Karpas-422 (cell line): ENCODE data around the gene MATN1. TPM values are rescaled to one million over a fixed set of nuclear protein-coding genes. Genes with fewer than 3 reads are reported as not detected.
"Not testable (repeated sequence)": the region's sequence is repeated elsewhere in the genome, so short reads cannot be mapped to it uniquely, and the experiment has no call there.

Source experiments
- DNase-seq: peaks from one replicate; pipeline ENCODE4 v3.0.0-alpha.2; 2015
- H2AFZ ChIP-seq: fragments of 200-600 bp; sonication (generic); 2 replicates; pipeline ENCODE4 v1.6.1; 2014; ENCODE audit warnings: antibody characterized with exemption, low read length, mixed read lengths
- H3K27ac ChIP-seq: fragments of 200-600 bp; sonication (generic); 2 replicates; pipeline ENCODE4 v1.5.1; 2014; ENCODE audit warnings: mild to moderate bottlenecking, low read length, moderate library complexity
- H3K27me3 ChIP-seq: fragments of 200-600 bp; sonication (generic); 2 replicates; pipeline ENCODE4 v1.6.1; 2014; ENCODE audit warnings: low read length, mixed read lengths
- H3K36me3 ChIP-seq: fragments of 200-600 bp; sonication (generic); 2 replicates; pipeline ENCODE4 v1.6.1; 2014; ENCODE audit warnings: low read length, mixed read lengths; ENCODE audit not compliant: insufficient read depth
- H3K4me1 ChIP-seq: fragments of 200-600 bp; sonication (generic); 2 replicates; pipeline ENCODE4 v1.6.1; 2014; ENCODE audit warnings: mild to moderate bottlenecking, low read length, mixed read lengths
- H3K4me2 ChIP-seq: fragments of 200-600 bp; sonication (generic); 2 replicates; pipeline ENCODE4 v1.6.1; 2014; ENCODE audit warnings: low read length, low read depth, mild to moderate bottlenecking; ENCODE audit not compliant: poor library complexity, severe bottlenecking
- H3K4me3 ChIP-seq: fragments of 200-600 bp; sonication (generic); 2 replicates; pipeline ENCODE4 v1.5.1; 2014; ENCODE audit warnings: mild to moderate bottlenecking, antibody characterized with exemption, low read length, mixed read lengths
- H3K79me2 ChIP-seq: fragments of 200-600 bp; sonication (generic); 2 replicates; pipeline ENCODE4 v1.6.1; 2014; ENCODE audit warnings: mild to moderate bottlenecking, low read length, mixed read lengths
- H3K9ac ChIP-seq: fragments of 200-600 bp; sonication (generic); 2 replicates; pipeline ENCODE4 v1.6.0; 2014; ENCODE audit warnings: low read length
- H3K9me2 ChIP-seq: fragments of 200-600 bp; sonication (generic), shearing (Covaris generic); replicated peaks from 2 replicates; pipeline ENCODE4 v1.6.0; 2014; ENCODE audit warnings: mild to moderate bottlenecking, low read length, moderate library complexity; ENCODE audit not compliant: insufficient read depth
- H3K9me3 ChIP-seq: fragments of 300-700, 200-600 bp; sonication (generic); 2 replicates; pipeline ENCODE4 v1.6.1; 2014; ENCODE audit warnings: low read length, mixed read lengths
- H4K20me1 ChIP-seq: fragments of 200-600 bp; sonication (generic); 2 replicates; pipeline ENCODE4 v1.6.1; 2014; ENCODE audit warnings: mild to moderate bottlenecking, antibody characterized with exemption, low read length, low read depth; ENCODE audit not compliant: insufficient read depth
- total RNA-seq: library from RNA; depleted of rRNA; stranded (reverse); fragments of >200 nt; shearing (Covaris generic); gene quantifications from 2 replicates; pipeline ENCODE4 v1.2.3, GENCODE V29; 2014; ENCODE audit warnings: low replicate concordance; rRNA removed

Gene MATN1
- 0.19 and 1.2 TPM in 2 replicates for total RNA-seq

- no peak within 1 kb of the TSS for H3K9ac ChIP-seq
- H2AFZ ChIP-seq: no peak within 1 kb of the TSS
- peaks cover 11% of the 10 kb centered on the region; the same call in 1 of the 2 replicates for H4K20me1 ChIP-seq
- no peak within 1 kb of the TSS for H3K4me3 ChIP-seq
- no peak within 1 kb of the TSS for H3K4me2 ChIP-seq
- H3K9me2 ChIP-seq: no peaks in the 10 kb centered on the region
- no peaks in the 10 kb centered on the region for H3K36me3 ChIP-seq
- no peak within 1 kb of the TSS for H3K27ac ChIP-seq
- DNase-seq: no peak
- H3K9me3 ChIP-seq: no peaks in the 10 kb centered on the region
- peaks cover 22% of the 10 kb centered on the region for H3K4me1 ChIP-seq
- H3K79me2 ChIP-seq: no peaks in the 10 kb centered on the region
- no peaks in the 10 kb centered on the region for H3K27me3 ChIP-seq
Observed at GRCh38 chr1:30723331-30723755, at the start of gene MATN1. MATN1 (minus strand) TSS chr1:30723585; CDS start chr1:30723551, 34 bp downstream.

GRCh38 chr1:30771005-30771404 lies 47.6 kb upstream of the MATN1 start:
- no peak for DNase-seq
- Histone ChIP-seq H3K4me1 (no peaks in the 10 kb centered on the region), H3K36me3 (no peaks in the 10 kb centered on the region), H3K9ac (no peak overlapping the region), H2AFZ (no peak overlapping the region), H3K27ac (no peak overlapping the region), H4K20me1 (no peaks in the 10 kb centered on the region), H3K9me2 (no peaks in the 10 kb centered on the region), H3K9me3 (no peaks in the 10 kb centered on the region), H3K4me3 (no peak overlapping the region), H3K4me2 (no peak overlapping the region), H3K27me3 (no peaks in the 10 kb centered on the region), H3K79me2 (no peaks in the 10 kb centered on the region)

- Histone ChIP-seq H3K27me3 (no peaks in the 10 kb centered on the region), H3K9me2 (no peaks in the 10 kb centered on the region), H3K4me3 (no peak overlapping the region), H3K9me3 (no peaks in the 10 kb centered on the region), H4K20me1 (no peaks in the 10 kb centered on the region), H3K36me3 (no peaks in the 10 kb centered on the region), H3K27ac (no peak overlapping the region), H3K4me1 (peaks cover under 1% of the 10 kb centered on the region; the same call in 1 of the 2 replicates), H3K9ac (no peak overlapping the region), H2AFZ (no peak overlapping the region), H3K79me2 (no peaks in the 10 kb centered on the region), H3K4me2 (no peak overlapping the region)
- no peak for DNase-seq
Observed at GRCh38 chr1:30770150-30770549, 46.8 kb upstream of the MATN1 start.

GRCh38 chr1:30768830-30769718 lies 45.7 kb upstream of the MATN1 start:
- H4K20me1 ChIP-seq: no peaks in the 10 kb centered on the region
- H3K4me1 ChIP-seq: peaks cover 3% of the 10 kb centered on the region; the same call in 1 of the 2 replicates
- no peak overlapping the region for H3K27ac ChIP-seq
- H2AFZ ChIP-seq: no peak overlapping the region
- H3K79me2 ChIP-seq: no peaks in the 10 kb centered on the region
- no peaks in the 10 kb centered on the region for H3K36me3 ChIP-seq
- no peak overlapping the region for H3K4me2 ChIP-seq
- no peaks in the 10 kb centered on the region for H3K9me2 ChIP-seq
- no peaks in the 10 kb centered on the region for H3K27me3 ChIP-seq
- no peaks in the 10 kb centered on the region for H3K9me3 ChIP-seq
- no peak overlapping the region for H3K9ac ChIP-seq
- H3K4me3 ChIP-seq: no peak overlapping the region
- no peak for DNase-seq

- no peaks in the 10 kb centered on the region for H3K9me2 ChIP-seq
- no peaks in the 10 kb centered on the region for H3K79me2 ChIP-seq
- H3K36me3 ChIP-seq: no peaks in the 10 kb centered on the region
- H4K20me1 ChIP-seq: no peaks in the 10 kb centered on the region
- no peak overlapping the region for H3K9ac ChIP-seq
- no peak overlapping the region for H2AFZ ChIP-seq
- no peak overlapping the region for H3K4me3 ChIP-seq
- no peak overlapping the region for H3K4me2 ChIP-seq
- no peaks in the 10 kb centered on the region for H3K27me3 ChIP-seq
- H3K9me3 ChIP-seq: no peaks in the 10 kb centered on the region
- no peak overlapping the region for H3K27ac ChIP-seq
- no peak for DNase-seq
- peaks cover 3% of the 10 kb centered on the region; the same call in 1 of the 2 replicates for H3K4me1 ChIP-seq
Observed at GRCh38 chr1:30768159-30768829, 44.9 kb upstream of the MATN1 start.

- H3K4me2 ChIP-seq: not testable (repeated sequence)
Observed at GRCh38 chr1:30766948-30767347, 43.6 kb upstream of the MATN1 start.

GRCh38 chr1:30765556-30766434 lies 42.4 kb upstream of the MATN1 start:
- Histone ChIP-seq H2AFZ (no peak overlapping the region), H3K9me2 (no peaks in the 10 kb centered on the region), H3K9ac (no peak overlapping the region), H3K4me1 (peaks cover 27% of the 10 kb centered on the region), H3K9me3 (no peaks in the 10 kb centered on the region), H3K4me2 (no peak overlapping the region), H3K27me3 (no peaks in the 10 kb centered on the region), H3K4me3 (no peak overlapping the region), H4K20me1 (0 out of 2 replicates have a peak, but pooled peaks cover 4% of the 10 kb centered on the region), H3K27ac (no peak overlapping the region), H3K79me2 (no peaks in the 10 kb centered on the region), H3K36me3 (no peaks in the 10 kb centered on the region)
- no peak for DNase-seq

More at GRCh38 chr1:30766948-30767347, 43.6 kb upstream of the MATN1 start:
- not testable (repeated sequence) for DNase-seq, H3K4me3 ChIP-seq, H3K79me2 ChIP-seq, H3K36me3 ChIP-seq, H3K9ac ChIP-seq, H4K20me1 ChIP-seq, H3K9me2 ChIP-seq, H3K9me3 ChIP-seq, H3K27ac ChIP-seq, H2AFZ ChIP-seq, H3K27me3 ChIP-seq
- H3K4me1 ChIP-seq: peaks cover 16% of the 10 kb centered on the region
